Heart left ventricle (tissue), 16 donors: ENCODE results near the gene BNC2. TPM values are rescaled to one million over a fixed set of nuclear protein-coding genes. Genes with fewer than 3 reads are reported as not detected.

ENCODE experiments used
- ATAC-seq, 4 donors: fragments of 200-7000 bp; cut with Tn5 transposase; one replicate each; pipeline ENCODE4 v1.9.1; 2020 to 2022; ENCODE audit warnings: moderate library complexity in 4 of 4, mild to moderate bottlenecking in 3 of 4, moderate number of reproducible peaks in 1 of 4
- DNase-seq, 5 donors: peaks; one replicate each; pipeline ENCODE4 v3.0.0-alpha.2; 2020
- H3K27ac ChIP-seq, 12 donors: fragments of 200-600 bp; sonication (generic) in 4 of 12; one replicate each; pipeline versions ENCODE4 v1.5.0 to v1.8.0; 2016 to 2022; ENCODE audit warnings: mild to moderate bottlenecking in 2 of 12
- H3K27me3 ChIP-seq, 9 donors: fragments of 200-600 bp; sonication (generic) in 2 of 9; one replicate each; pipeline versions ENCODE4 v1.5.1 to v1.8.0; 2016 to 2022; ENCODE audit warnings: mild to moderate bottlenecking in 3 of 9
- H3K36me3 ChIP-seq, 9 donors: fragments of 200-600 bp; sonication (generic) in 2 of 9; one replicate each; pipeline versions ENCODE4 v1.5.0 to v1.8.0; 2018 to 2022; ENCODE audit warnings: mild to moderate bottlenecking in 2 of 9
- H3K4me1 ChIP-seq, 12 donors: fragments of 200-600 bp; sonication (generic) in 4 of 12; one replicate each; pipeline versions ENCODE4 v1.5.0 to v1.8.0; 2016 to 2022; ENCODE audit warnings: mild to moderate bottlenecking in 3 of 12
- H3K4me3 ChIP-seq, 12 donors: fragments of 200-600 bp; sonication (generic) in 4 of 12; one replicate each; pipeline versions ENCODE4 v1.5.0 to v1.8.0; 2017 to 2022; ENCODE audit warnings: mild to moderate bottlenecking in 9 of 12, moderate library complexity in 4 of 12
- H3K9me3 ChIP-seq, 12 donors: fragments of 200-600 bp; sonication (generic) in 4 of 12; one replicate each; pipeline versions ENCODE4 v1.5.0 to v1.8.0; 2016 to 2022; ENCODE audit warnings: mild to moderate bottlenecking in 1 of 12
- CTCF ChIP-seq, 12 donors: fragments of 200-600 bp; sonication (generic) in 4 of 12; IDR thresholded peaks; one replicate each; pipeline versions ENCODE4 v1.5.0 to v1.8.0; 2018 to 2022; ENCODE audit warnings: antibody characterized with exemption in 12 of 12, mild to moderate bottlenecking in 5 of 12
- POLR2A ChIP-seq, 2 donors: fragments of 450-650 bp; IDR thresholded peaks; one replicate each; pipeline ENCODE4 v1.6.1; 2017; ENCODE audit warnings: antibody characterized with exemption in 2 of 2, mild to moderate bottlenecking in 2 of 2, moderate library complexity in 2 of 2
- WGBS, 4 donors: extraction: QIAGEN DNeasy Blood & Tissue Kit in 2 of 4; methylation state at CpG; one replicate each; pipeline versions ENCODE4 v1.1.5 to v1.1.7; 2013 to 2018; 5-methylcytosine and 5-hydroxymethylcytosine counted together
- intact Hi-C, 10 donors: fragments of 100-400 bp; cut with DNase I; formaldehyde crosslinking; loops; one replicate each; pipeline versions ENCODE4 v1.11.1 to v1.14.2; 2022
- polyA plus RNA-seq, 2 donors: library from polyadenylated mRNA; stranded (reverse); fragments of 200-250 nt; gene quantifications; one replicate each; pipeline ENCODE4 v1.2.3, GENCODE V29; 2013
- total RNA-seq, 9 donors: library from RNA; depleted of rRNA in 2 of 9; stranded (reverse); fragments of >200 nt in 2 of 9; fragmentation: NEBNext Ultra II Directional in 3 of 9; extraction: Animal tissue kit (Norgen Biotek cat#: 25700) in 3 of 9; gene quantifications; one replicate each; pipeline versions ENCODE4 v1.1.0 to v1.2.4, GENCODE V29; 2016 to 2023
- donor health status: ischemic (EF 13 %, LVEDD 7.1; RV severe dilation, severe dysfunction).
- donor health status: healthy with polysubstance abuse.
- donor health status: DM: no; HTN: yes; CAD: no.
- donor health status: DM: no; HTN: no; CAD: no.
- donor health status: ischemic (EF 25% LVEDD 6.9; RV normal size, moderate dysfunction).
- donor health status: ischemic (EF 25% LVEDD 5.7; RV mildly dilated, moderate dysfunction).
- donor health status: healthy.
- donor health status: DM: yes; HTN: yes; CAD: no.
- donor health status: ischemic (EF 35%, LVEDD 5.7; RV mildly dilated, moderate dysfunction).
- donor health status: nonischemic (EF 11% LVEDD 7.7; RV severe dilation, severe dysfunction).
- donor health status: DM: yes; HTN: yes; CAD: no.
- donor health status: PGD.
- donor health status: ischemic (EF 29% LVEDD 5.4; RV normal size, mild dysfunction).
- donor health status: nonischemic (EF 23%, LVEDD 6.1; RV moderate dilation, normal function).

BNC2 gene
- total and polyA plus RNA-seq, 11 donors, result 0.38 to 27.1 (median 3.8) TPM

- intact Hi-C loops, result loop anchor here in 1 of 10 donors (10.0 kb wide), 1 partner anchor 809 kb away; no protein-coding TSS in a partner anchor
- WGBS, 4 donors, result 75 to 87% (median 80%) methylated on average over 4 of the region's 4 CpGs
- no peaks in the 10 kb centered on the region for H3K27me3 ChIP-seq
- H3K36me3 ChIP-seq, result no peaks in the 10 kb centered on the region
- ATAC-seq (no peak), DNase-seq (no peak)
- no peak overlapping the region for H3K27ac ChIP-seq
- no peak overlapping the region for H3K4me3 ChIP-seq
- no peaks in the 10 kb centered on the region for H3K4me1 ChIP-seq
- no peak for TF ChIP-seq POLR2A (IDR thresholded peaks at IDR 0.05)
- TF ChIP-seq CTCF (IDR thresholded peaks at IDR 0.05), result no peak
- H3K9me3 ChIP-seq, result no peaks in the 10 kb centered on the region
These were observed 224.5 kb downstream of the BNC2 start for GRCh38 chr9:16645970-16646369.

GRCh38 chr9:16642421-16643109, 227.9 kb downstream of the BNC2 start:
- intact Hi-C loops, result loop anchor here in 1 of 10 donors (10.0 kb wide), 1 partner anchor 812 kb away; no protein-coding TSS in a partner anchor
- no peaks in the 10 kb centered on the region for H3K4me1 ChIP-seq
- no peak for TF ChIP-seq POLR2A (IDR thresholded peaks at IDR 0.05)
- TF ChIP-seq CTCF (IDR thresholded peaks at IDR 0.05), result no peak
- H3K36me3 ChIP-seq, result no peaks in the 10 kb centered on the region
- DNase-seq (no peak), ATAC-seq (no peak)
- WGBS, 4 donors, result 46 to 57% (median 53%) methylated on average over 2 of the region's 2 CpGs
- H3K27ac ChIP-seq, result no peak overlapping the region
- peaks cover 0 to 10% (median 0%) of the 10 kb centered on the region in 12 donors for H3K9me3 ChIP-seq
- H3K4me3 ChIP-seq, result no peak overlapping the region
- no peaks in the 10 kb centered on the region for H3K27me3 ChIP-seq

- 68 to 81% (median 74%) methylated on average over 2 of the region's 2 CpGs for WGBS, 4 donors
- Histone ChIP-seq H3K36me3 (no peaks in the 10 kb centered on the region), H3K4me1 (no peaks in the 10 kb centered on the region), H3K4me3 (no peak overlapping the region), H3K27me3 (no peaks in the 10 kb centered on the region), H3K27ac (no peak overlapping the region), H3K9me3 (peaks cover 0 to 10% (median 0%) of the 10 kb centered on the region in 12 donors)
- intact Hi-C loops, result loop anchor here in 1 of 10 donors (10.0 kb wide), 1 partner anchor 814 kb away; no protein-coding TSS in a partner anchor
- ATAC-seq (no peak), DNase-seq (no peak)
- no peak for TF ChIP-seq POLR2A (IDR thresholded peaks at IDR 0.05)
- TF ChIP-seq CTCF (IDR thresholded peaks at IDR 0.05), result no peak
These were observed 229.8 kb downstream of the BNC2 start for GRCh38 chr9:16640649-16641048.

- H3K36me3 ChIP-seq, result no peaks in the 10 kb centered on the region
- DNase-seq (no peak), ATAC-seq (no peak)
- no peak overlapping the region for H3K4me3 ChIP-seq
- no peak for TF ChIP-seq CTCF (IDR thresholded peaks at IDR 0.05)
- TF ChIP-seq POLR2A (IDR thresholded peaks at IDR 0.05), result no peak
- H3K27me3 ChIP-seq, result no peaks in the 10 kb centered on the region
- no peak overlapping the region for H3K27ac ChIP-seq
- peaks cover 0 to 10% (median 0%) of the 10 kb centered on the region in 12 donors for H3K9me3 ChIP-seq
- intact Hi-C loops, result loop anchor here in 1 of 10 donors (10.0 kb wide), 1 partner anchor 815 kb away; no protein-coding TSS in a partner anchor
- 92 to 98% (median 95%) methylated on average over 4 of the region's 4 CpGs for WGBS, 4 donors
- no peaks in the 10 kb centered on the region for H3K4me1 ChIP-seq
These were observed 230.8 kb downstream of the BNC2 start for GRCh38 chr9:16639644-16640043.
